GM19099 (cell line): Measurements from ENCODE around the gene ARL5C.

ENCODE experiments used
- POLR2A ChIP-seq: IDR thresholded peaks from 3 replicates; pipeline ENCODE4 v1.6.1; 2011; ENCODE audit warnings: low read depth; ENCODE audit not compliant: insufficient read length; ENCODE audit errors: extremely low read depth

The ARL5C gene

DNA sequence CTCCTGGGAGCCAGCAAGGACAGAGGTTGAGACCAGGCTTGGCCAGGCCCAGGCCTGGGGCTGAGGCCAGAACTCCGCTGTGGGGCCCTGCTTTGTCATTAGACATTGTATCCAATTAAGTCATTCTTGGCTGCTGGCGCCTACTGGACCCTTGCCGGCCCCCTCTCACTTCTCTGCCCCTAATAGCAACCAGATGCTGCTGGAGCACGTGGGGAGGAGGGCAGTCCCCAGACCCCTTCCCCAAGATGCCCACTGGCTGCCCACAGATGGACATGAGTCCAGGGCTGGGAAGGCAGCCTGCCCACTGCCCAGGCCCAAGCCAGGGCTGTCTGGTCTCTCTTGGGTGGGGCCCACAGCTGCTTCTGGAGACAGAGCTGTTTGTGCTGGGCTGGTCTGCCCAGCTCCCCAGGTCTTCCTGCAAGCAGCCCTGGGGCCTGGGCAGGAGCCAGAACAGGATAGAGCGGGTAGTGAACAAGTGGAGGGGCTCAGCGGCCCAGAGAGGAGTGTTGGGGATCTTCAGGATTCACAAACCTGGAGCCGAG, 22.3 kb downstream of the ARL5C start:
- no peak for TF ChIP-seq POLR2A

DNA sequence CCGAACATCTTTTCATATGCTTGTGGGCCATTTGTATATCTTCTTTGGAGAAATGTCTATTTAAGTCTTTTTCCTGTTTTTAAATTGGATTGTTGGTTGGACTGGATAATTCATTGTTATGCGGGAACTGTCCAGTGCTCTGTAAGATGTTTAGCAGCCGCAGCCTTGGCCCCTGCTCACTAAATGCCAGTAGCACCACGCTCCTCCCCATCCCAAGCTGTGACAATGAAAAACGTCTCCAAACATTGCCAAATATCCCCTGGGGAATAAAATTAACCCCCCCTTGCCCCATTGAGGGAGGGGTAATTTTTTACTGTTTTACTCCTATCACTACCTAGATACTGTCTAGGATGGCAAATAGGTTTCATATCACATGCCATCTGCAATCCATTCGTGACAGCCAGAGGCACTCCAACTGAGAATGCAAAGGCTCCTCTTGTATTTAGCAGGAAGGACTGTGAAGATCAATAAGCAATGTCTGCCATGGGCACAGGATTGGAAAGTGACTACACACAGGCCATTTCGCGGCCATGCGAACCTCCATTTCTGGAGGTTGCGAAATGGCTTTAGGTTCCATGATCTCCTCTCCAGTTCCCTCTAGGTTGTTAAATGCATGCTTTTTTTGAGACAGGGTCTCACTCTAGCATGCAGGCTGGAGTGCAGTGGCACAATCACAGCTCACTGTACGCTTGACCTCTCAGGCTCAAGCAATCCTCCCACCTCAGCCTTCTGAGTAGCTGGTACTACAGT, 23.9 kb downstream of the ARL5C start:
- TF ChIP-seq POLR2A: no peak

DNA sequence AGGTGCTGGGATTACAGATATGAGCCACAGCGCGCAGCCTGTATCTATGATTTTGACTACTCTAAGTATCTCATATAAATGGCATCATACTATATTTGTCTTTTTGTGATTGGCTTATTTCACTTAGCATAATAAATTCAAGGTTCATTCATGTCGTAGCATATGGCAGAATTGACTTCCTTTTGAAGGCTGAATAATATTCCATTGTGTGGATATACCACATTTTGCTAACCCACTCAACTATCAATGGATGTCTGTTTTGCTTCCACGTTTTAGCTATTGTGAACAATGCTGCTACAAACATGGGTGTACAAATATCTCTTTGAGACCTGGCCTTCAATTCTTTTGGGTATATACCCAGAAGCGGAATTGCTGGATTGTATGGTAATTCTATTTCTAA, 24.7 kb downstream of the ARL5C start:
- no peak for TF ChIP-seq POLR2A

DNA sequence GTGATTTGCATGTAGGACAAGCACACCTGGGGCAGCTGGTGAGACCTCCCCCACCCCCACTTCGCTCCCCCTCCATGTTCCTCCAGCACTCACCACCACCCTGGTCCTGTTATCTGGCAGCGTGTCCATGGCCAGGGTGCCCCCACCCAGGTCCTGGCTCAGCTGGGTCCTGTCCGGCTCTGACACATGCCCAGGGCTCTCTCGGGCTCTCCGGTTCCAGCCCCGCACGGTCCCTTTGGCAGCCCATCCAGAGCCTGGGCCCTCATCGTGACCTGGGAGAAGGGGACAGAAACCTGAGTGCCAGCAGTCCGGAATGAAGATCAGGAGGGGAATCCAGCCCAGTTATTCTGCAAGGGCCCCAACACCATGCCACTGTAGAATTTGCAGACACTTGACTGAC, 26.4 kb downstream of the ARL5C start:
- no peak for TF ChIP-seq POLR2A

DNA sequence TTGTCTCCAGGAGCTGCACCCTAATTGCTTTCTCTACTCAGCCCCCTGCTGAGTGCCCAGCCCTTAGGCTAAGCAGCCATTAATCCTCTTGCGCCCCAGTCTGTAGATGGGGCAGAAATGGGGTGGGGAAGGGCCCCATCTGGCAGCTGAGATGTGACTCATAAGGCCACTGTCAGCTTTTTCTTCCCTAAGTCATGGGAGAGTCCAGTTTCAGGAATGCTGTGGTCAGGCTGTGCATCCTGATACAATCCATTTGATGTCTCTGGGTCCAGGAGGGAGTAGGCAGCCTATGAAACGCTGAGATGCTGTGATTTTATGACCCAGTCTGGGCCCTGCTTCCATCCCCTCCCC, 26.8 kb downstream of the ARL5C start:
- no peak for TF ChIP-seq POLR2A

DNA sequence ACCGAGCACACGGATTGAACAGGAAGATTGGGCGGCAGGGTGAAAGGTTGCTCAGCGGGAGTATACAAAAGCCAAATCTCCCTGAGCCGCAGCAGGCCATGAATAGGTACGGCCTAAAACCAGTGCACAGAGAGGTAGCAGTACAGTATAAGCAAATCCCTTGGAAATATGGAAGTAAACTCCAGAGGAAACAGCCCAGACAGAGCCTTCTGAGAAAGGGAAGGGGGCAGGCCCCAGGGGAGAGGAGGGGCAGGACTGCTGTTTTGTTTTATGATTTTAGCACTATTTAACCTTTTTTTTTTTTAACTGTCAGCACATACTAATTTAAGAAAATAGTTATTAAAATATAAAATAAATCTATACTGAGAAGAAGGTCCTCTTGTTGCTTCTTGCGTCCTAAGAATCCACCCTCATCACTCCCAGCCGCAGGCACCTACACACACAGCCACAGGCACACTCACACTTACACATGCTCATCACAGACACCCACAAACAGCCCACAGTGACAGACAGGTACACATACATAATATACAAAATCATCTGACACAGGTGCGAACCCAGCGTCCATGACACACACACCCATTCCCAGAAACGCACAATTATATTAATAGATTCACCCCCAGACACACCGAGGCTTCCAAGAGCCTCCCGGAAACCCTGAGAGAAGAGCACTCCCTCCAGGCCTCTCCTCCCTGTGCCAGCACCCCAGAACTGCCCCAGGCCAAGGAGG, 27.4 kb downstream of the ARL5C start:
- TF ChIP-seq POLR2A: no peak

DNA sequence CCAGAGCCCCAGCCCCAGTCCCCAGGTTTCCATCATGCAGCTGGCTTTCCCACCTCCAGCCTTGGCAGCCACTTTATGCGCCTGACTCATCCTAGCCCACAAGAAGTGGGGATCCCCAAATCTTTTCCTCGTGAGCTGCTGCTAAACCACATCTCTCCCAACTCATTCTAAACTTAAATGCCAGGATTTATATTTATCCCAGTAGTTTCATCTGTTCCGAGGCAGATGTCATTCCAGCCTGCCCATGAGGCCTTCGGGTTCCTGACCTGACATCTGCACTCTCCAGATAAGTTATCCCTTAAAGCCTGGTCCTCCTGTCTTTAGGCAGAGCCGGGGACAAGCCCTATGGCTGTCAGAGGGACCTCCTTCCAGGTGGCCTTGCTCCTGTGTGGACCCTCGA, 31.1 kb downstream of the ARL5C start:
- TF ChIP-seq POLR2A: no peak

DNA sequence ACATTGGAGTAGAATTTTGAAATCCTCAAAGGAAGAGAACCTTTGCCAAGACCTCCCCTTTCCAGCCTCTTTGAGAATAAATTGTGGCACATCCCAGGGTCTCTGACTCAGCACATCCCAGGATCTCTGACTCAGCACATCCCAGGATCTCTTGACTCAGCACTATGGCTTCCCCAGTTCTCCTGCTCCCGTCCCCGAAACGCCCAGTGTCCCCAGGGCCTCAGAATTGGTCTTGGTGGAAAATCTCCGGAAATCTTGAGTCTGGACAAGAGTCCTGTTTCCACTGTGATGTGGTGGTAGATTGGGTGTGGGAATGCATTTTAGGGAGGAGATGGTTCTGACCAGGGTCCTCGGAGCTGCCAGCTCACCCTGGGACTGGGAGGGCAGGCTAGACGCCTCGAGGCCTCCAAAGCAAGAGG, 33.8 kb downstream of the ARL5C start:
- TF ChIP-seq POLR2A: no peak

DNA sequence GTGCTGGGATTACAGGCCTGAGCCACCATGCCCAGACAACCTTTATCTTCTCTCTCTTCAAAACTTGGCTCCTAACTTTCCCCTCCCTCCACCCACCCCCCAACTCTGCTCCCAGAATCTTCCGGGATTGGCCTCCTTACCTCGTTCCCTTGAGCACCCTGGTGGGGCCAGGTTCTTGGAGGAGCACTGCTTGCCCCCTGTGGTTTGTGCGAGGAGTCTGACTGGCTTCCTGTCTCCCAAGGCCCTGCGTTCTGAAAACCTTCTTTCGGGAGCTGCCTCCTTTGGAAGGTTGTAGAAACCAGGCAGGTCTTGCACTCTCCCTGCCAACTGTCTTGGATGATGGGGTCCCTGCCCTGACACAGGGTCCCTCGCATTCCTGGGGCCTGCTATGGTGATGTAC, 34.3 kb downstream of the ARL5C start:
- TF ChIP-seq POLR2A: no peak

DNA sequence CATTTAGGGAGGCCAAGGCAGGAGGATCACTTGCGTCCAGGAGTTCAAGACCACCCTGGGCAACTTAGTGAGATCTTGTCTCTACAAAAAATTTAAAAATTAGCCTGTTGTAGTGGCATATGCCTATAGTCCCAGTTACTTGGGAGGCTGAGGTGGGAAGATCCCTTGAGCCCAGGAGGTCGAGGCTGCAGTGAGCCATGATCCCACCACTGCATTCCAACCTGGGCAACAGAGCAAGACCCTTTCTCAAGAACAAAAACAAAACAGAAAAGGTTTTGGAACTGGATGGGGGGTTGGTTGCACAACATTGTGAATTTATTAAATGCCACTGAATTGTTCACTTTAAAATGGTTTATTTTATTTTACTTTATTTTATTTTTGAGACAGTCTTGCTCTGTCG, 35.8 kb downstream of the ARL5C start:
- TF ChIP-seq POLR2A: no peak

DNA sequence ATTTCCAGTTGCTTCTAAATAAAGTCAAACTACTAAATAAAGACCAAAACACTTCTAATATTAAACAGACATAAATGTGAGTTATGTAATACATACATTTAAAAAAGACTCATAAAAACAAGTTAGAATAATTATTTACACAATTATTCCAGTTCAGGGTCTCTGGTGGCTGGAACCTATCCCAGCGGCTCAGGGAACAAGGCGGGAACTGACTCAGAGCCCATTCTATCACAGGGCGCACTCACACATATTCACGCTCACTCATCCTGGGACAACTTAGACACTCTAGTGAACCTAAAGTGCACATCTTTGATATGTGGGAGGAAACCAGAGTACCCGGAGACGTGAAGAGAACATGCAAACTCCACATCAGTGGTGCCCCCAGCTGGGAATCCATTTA, 39.5 kb downstream of the ARL5C start:
- no peak for TF ChIP-seq POLR2A

DNA sequence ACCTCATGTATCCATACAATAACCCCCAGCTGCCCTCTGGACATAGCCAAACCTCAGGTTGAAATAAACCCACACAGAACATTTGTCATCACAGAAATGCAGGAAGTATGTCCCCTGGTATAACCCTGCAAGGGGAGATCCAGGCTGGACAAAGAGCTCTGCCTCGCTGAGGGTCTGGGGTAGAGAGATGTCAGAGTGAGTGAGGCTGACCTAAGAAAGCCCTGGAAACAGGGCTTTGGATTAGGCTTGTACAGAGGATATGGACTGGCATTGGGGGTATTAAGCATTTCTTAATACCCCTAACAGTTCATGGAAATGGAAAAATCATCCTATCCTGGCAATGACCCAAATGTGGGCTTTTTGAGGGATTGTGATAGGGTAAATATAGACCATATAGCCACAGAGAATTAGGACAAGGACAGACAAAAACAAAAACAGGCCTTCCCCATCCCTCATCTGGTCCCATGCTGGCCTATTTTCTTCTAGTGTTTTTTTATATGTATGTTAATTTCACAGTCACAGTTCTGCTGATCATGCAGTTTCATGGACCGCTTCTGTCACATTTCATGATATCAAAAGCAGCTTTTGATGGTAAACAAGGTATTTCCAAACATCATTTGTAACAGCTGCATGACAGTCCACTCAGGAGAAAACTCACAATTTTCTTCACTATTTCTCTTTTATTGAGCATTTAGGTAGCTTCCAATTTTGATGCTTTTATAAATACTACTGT, 40.7 kb downstream of the ARL5C start:
- TF ChIP-seq POLR2A: no peak

DNA sequence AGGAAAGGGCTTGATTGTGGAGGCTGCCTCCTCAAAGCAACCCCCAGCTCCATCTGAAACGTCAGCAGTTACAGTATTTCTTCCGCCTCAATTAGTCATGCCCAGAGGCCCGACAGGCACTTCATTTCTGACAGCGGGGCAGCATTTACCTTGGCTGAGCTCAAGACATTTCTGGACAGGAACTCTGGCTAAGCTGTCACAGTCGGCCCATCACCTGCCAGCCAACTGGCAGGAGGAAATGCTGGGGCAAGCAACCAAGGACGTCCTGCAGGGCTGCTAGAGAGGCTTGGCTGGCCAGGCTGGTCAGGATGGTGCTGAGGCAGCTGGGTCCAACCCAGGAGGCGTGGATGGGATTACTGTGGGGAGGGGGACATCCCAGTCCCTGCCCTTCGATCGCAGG, 42.3 kb downstream of the ARL5C start:
- TF ChIP-seq POLR2A: no peak

DNA sequence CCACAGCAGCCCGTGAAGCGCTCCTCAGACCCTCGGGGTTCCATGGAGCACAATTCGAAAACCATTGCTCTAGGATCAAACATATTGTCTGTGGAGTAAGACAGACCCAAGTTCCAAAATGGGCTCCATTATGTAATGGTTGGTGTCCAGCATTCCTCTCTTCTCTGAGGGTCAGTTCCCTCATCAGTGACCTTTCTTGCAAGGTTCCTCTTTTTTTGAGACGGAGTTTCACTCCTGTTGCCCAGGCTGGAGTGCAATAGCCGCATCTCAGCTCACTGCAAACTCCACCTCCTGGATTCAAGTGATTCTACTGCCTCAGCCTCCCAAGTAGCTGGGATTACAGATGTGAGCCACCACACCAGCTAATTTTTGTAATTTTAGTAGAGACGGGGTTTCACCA, 43.0 kb downstream of the ARL5C start:
- no peak for TF ChIP-seq POLR2A

DNA sequence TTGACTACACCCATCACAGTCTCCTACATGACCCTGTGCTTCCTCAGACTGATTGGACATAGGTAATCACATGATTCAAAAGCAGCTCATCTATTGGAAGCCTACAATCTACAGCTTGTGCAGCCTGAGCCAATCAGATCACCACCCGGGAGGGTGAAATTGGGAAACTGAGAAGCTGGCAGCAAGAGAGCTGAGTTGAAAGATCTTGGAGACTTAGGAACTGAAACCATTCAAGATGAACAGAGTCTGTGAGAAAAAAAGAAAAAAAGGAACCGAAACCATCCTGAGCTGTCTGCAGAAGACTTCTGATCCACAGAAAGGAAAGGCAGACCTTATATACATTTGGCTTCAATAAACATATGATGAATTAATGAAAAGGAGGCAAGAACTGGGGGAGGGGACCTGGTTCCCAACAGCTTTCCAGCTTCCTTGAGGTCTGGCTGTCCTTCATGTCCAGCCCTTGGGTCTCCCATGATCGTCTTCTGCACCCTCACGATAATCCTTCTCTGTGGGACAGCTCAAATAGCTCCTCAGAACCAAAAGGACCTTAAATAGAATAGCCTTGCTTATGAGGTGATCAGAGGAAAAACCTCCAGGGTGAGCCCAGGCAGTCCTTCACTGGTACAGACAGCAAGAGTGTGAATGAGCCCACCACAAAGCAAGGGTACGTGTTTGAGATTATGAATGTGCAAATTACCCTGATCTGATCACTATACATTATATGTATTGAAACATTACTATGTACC, 47.1 kb downstream of the ARL5C start:
- no peak for TF ChIP-seq POLR2A
